Mesenteric fat pad (tissue), 1 donor: ENCODE measurements around the gene RIC1. TPM values are rescaled to one million over a fixed set of nuclear protein-coding genes. Genes with fewer than 3 reads are reported as not detected.
"Not testable (repeated sequence)": the region's sequence is repeated elsewhere in the genome, so short reads cannot be mapped to it uniquely, and the experiment has no call there.

Experiments
- DNase-seq: peaks from one replicate; pipeline ENCODE4 v3.0.0-alpha.2; 2020; ENCODE audit warnings: low spot score
- total RNA-seq: library from RNA; stranded (reverse); fragmentation: NEBNext Ultra II Directional; extraction: Animal tissue kit (Norgen Biotek cat#: 25700); gene quantifications from one replicate; pipeline ENCODE4 v1.2.1, GENCODE V29; 2021
- donor health status: DM: yes; HTN: yes; CAD: no.

Gene RIC1
- total RNA-seq, 1 donor from 2014 or later: 22.5 TPM

GRCh38 chr9:5720151-5720550 lies 91.2 kb downstream of the RIC1 start:
- no peak for DNase-seq

- DNase-seq: no peak
These were observed 92.6 kb downstream of the RIC1 start for GRCh38 chr9:5721279-5722087.

- DNase-seq: not testable (repeated sequence)
These were observed 93.8 kb downstream of the RIC1 start for GRCh38 chr9:5722679-5723078.

- no peak for DNase-seq
These were observed 106.2 kb downstream of the RIC1 start for GRCh38 chr9:5735072-5735471.

- no peak for DNase-seq
These were observed 107.8 kb downstream of the RIC1 start for GRCh38 chr9:5736563-5737346.

- DNase-seq: no peak
These were observed 114.2 kb downstream of the RIC1 start for GRCh38 chr9:5743109-5743508.

GRCh38 chr9:5748438-5748837 lies 119.5 kb downstream of the RIC1 start:
- DNase-seq: no peak

- no peak for DNase-seq
These were observed 120.4 kb downstream of the RIC1 start for GRCh38 chr9:5749306-5749705.

- DNase-seq: no peak
These were observed 121.7 kb downstream of the RIC1 start for GRCh38 chr9:5750569-5750968.

- DNase-seq: no peak
These were observed 127.7 kb downstream of the RIC1 start for GRCh38 chr9:5756633-5757032.

- DNase-seq: no peak
These were observed 131.4 kb downstream of the RIC1 start for GRCh38 chr9:5760338-5760737.

- no peak for DNase-seq
These were observed 133.5 kb downstream of the RIC1 start for GRCh38 chr9:5762421-5762820.

- no peak for DNase-seq
These were observed 135.4 kb downstream of the RIC1 start for GRCh38 chr9:5764130-5764868.

GRCh38 chr9:5767968-5768932 lies 139.3 kb downstream of the RIC1 start:
- no peak for DNase-seq

- no peak for DNase-seq
These were observed 144.6 kb downstream of the RIC1 start for GRCh38 chr9:5773324-5773999.

GRCh38 chr9:5778805-5779204 lies 149.9 kb downstream of the RIC1 start:
- DNase-seq: no peak

- not testable (repeated sequence) for DNase-seq
These were observed 150.9 kb downstream of the RIC1 start for GRCh38 chr9:5779705-5780218.

- not testable (repeated sequence) for DNase-seq
These were observed 154.5 kb downstream of the RIC1 start for GRCh38 chr9:5783420-5783819.

GRCh38 chr9:5783982-5784381 lies 155.1 kb downstream of the RIC1 start:
- no peak for DNase-seq
